GM12874 (cell line): ENCODE results near the gene BGLAP.

ENCODE experiments used
- TF ChIP-seq, protein P1 (sequence below): IDR thresholded peaks from 2 replicates; pipeline ENCODE4 v1.5.1; 2011; ENCODE audit warnings: low read depth, mild to moderate bottlenecking, control low read depth, low read length, moderate library complexity; ENCODE audit not compliant: insufficient read depth

The BGLAP gene

DNA sequence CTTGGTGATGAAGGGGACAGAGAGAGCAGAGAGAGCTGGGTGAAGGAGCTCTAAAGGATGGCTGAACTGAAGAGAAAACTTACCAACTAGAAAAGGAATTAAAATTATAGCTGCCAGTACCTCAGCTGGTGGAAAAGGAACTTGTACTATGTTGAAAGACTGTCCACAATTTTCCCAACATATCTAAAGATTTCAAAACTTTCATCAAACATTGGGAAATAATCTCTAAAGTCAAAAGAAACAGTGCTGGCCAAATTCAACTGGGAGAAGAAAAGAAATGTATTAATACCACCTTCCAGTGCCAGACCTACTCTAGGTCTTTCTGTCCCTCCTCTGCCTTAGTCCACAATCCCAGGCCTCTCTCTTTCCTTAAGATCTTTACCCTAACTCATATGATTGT lies 34.5 kb downstream of the BGLAP start:
- TF ChIP-seq, protein P1, sequence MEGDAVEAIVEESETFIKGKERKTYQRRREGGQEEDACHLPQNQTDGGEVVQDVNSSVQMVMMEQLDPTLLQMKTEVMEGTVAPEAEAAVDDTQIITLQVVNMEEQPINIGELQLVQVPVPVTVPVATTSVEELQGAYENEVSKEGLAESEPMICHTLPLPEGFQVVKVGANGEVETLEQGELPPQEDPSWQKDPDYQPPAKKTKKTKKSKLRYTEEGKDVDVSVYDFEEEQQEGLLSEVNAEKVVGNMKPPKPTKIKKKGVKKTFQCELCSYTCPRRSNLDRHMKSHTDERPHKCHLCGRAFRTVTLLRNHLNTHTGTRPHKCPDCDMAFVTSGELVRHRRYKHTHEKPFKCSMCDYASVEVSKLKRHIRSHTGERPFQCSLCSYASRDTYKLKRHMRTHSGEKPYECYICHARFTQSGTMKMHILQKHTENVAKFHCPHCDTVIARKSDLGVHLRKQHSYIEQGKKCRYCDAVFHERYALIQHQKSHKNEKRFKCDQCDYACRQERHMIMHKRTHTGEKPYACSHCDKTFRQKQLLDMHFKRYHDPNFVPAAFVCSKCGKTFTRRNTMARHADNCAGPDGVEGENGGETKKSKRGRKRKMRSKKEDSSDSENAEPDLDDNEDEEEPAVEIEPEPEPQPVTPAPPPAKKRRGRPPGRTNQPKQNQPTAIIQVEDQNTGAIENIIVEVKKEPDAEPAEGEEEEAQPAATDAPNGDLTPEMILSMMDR, result no peak

DNA sequence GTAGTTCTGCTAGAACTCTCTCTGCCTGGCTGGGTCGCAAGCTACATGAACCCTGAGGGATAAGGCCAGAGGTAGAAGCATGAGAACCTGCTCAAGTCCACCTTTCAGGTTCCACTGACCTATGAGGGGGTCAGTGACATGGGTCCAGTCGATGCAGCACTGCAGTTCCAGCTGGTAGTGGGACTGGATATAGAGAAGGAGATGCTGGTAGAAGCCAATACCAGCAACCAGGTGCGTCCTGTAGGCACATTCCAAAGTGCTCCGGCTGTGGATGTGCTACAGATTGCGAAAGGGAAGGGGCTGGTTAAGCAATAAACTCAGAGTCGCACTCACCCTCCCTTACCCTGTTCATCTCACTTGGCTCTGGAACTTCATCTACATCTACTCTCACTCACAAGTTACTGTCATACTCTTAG lies 35.0 kb downstream of the BGLAP start:
- TF ChIP-seq, protein P1, result no peak

DNA sequence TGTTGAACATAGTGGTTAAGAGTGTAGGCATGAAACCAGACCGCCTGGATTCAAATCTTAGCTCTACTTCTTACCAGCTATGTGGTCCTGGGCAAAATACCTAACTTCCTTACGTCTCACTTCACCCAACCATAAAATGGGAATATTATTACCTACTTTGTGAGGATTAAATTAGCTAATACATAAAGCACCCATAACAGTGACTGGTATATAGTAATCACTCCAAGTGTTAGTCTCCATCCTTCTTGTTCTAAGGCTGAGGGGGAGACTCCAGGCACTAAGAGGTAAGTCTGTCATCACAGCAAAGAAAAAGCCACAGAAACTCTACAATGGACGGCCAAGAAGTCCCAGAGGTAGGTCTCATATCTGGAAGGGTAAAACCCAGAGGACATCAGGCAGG lies 37.9 kb downstream of the BGLAP start:
- TF ChIP-seq, protein P1, result no peak

DNA sequence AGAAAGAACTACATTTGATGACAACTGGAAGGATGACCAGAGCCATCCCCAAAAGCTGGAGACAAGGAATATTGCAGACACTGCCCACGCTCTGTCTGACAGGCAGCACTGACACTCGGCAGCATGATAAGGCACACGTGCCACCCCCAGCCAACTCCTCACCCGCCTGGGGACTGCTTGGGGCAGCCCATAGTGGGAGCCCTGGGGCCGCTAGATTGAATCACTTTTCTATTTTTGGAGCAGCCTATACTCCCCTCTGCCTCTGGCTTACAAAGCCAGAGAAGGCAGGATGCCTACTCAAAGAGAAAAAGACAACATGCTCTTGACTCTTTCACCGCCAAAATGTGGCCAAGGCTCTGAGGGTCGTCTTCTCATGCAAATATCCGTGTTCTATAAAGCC lies 39.3 kb downstream of the BGLAP start:
- TF ChIP-seq, protein P1, result 0 out of 2 replicates have a peak, but pooled peaks have one; percentile 6

DNA sequence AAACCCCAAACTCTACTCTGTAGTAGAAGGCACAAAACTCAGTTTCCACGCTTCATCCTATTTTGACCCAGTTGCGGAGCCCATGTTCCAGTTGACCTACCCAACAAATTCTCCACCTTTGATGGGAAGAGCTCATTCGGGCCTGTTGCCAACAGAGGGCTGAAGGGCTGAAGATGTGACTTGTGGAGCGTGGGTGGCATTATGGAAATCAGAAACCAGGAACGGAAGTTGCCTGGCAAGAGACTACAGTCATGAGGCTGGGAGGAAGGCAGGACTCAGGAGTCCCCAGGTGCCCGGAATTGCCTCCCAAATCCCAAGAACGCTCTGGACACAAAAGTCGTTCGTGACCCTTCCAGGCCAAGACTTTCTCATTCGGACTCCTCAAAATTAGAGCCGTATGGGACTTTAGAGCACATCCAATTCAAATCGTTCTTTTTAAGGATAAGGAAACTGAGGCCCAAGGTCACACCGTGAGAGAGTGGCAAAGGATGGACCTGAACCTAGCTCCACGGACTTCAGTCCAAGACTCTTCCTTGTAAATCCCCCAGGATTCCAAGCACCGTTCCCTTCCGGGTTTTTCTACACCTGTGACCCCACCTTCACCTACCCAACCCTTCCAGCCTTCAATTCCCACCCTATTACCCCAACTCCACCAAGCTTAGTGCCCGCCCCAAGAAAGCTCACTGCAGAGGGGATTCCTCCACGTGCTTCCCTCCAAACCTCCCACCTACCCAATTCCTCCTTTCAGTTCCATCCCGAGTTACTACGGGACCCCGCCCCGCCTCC lies 39.9 kb downstream of the BGLAP start:
- TF ChIP-seq, protein P1, result no peak

DNA sequence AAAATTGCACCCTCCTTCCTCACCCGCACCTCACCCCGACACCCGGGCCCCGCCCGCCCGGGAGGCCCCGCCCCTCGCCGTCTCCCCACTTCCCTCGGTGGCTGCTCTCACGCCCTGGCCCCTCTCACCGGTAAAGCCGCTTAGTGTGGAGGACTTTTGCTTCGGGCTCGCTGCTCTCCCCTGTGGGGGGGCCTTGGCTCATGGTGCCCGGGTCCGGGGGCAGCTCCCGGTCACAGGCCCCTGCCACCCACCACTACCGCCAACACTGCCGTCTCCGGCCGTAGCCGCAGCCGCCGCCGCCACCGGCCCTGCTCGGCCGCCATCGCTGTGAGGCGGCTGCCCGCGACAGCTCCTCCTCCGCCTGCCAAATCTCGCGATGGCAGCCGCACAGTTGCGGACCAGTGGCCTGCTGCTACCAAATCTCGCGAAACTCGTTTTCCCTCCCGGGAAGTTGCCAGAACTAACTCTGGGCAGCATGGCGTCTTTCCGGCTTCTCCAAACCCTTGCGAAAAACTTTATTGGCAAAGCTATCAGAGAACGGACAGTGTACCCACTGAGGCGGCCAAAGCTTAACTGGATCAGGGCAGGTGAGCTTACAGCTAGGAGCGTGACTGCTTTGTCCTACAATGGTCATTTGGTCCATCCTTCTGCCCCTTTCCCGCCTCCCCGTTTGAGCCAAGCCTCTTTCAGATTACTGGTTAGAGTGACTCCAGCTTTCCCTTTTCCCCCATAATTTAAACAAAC lies 40.7 kb downstream of the BGLAP start, which contains the start of gene SMG5:
Gene SMG5, minus strand, starts transcription at position 347 of the 744 bp plus-strand sequence. Its CDS starts 145 bp downstream, at position 202.
- TF ChIP-seq, protein P1, result no peak

DNA sequence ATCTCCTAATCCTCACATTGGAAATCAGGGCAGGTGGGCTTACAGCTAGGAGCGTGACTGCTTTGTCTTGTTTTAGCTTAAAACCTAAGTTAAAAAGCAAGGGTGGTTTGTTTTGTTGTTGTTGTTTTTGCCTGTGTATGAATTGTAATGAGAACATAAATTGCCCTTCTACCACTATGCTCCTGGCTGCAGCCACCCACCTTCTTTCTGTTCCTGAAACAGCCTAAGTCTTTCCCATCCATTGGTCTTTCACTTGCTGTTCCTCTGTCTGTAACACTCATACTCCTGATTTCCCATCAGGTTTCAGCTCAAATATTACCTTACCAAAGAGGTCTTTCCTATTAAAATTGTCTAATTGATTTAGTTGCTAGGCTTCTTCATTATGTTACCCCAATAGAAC lies 41.5 kb downstream of the BGLAP start:
- TF ChIP-seq, protein P1, result no peak
